Vagina (tissue), 2 donors: ENCODE measurements around the gene STOML1. TPM values are rescaled to one million over a fixed set of nuclear protein-coding genes. Genes with fewer than 3 reads are reported as not detected.
A peak's percentile ranks its signal among the peaks of the same experiment; 100 is the strongest.

ENCODE experiments used
- DNase-seq, 2 donors: peaks; one replicate each; pipeline ENCODE4 v3.0.0-alpha.2; 2017; ENCODE audit errors: extremely low spot score in 2 of 2
- H3K27ac ChIP-seq: fragments of 200-600 bp; sonication (generic); one replicate; pipeline ENCODE4 v1.5.1; 2019
- H3K27me3 ChIP-seq: fragments of 200-600 bp; sonication (generic); one replicate; pipeline ENCODE4 v1.5.1; 2019
- H3K36me3 ChIP-seq, 2 donors: fragments of 200-600 bp; sonication (generic); one replicate each; pipeline ENCODE4 v1.5.1; 2017 to 2019
- H3K4me1 ChIP-seq: fragments of 200-600 bp; sonication (generic); one replicate; pipeline ENCODE4 v1.5.1; 2019
- H3K4me3 ChIP-seq, 2 donors: fragments of 200-600 bp; sonication (generic); 1 replicate in 1 of 2; 2 replicates in 1 of 2; pipeline ENCODE4 v1.5.1; 2016 to 2019
- H3K9me3 ChIP-seq: fragments of 200-600 bp; sonication (generic); one replicate; pipeline ENCODE4 v1.5.1; 2019
- POLR2A ChIP-seq, 2 donors: fragments of 450-650 bp; IDR thresholded peaks; one replicate each; pipeline ENCODE4 v1.6.1; 2017; ENCODE audit warnings: antibody characterized with exemption in 2 of 2, mild to moderate bottlenecking in 2 of 2, moderate library complexity in 2 of 2
- POLR2AphosphoS5 ChIP-seq, 2 donors: sonication (generic); formaldehyde crosslinking; IDR thresholded peaks; one replicate each; pipeline ENCODE4 v1.9.0; 2017; ENCODE audit warnings: antibody characterized with exemption in 2 of 2, mild to moderate bottlenecking in 2 of 2, low read depth in 1 of 2; ENCODE audit not compliant: insufficient read depth in 1 of 2
- intact Hi-C: fragments of 100-400 bp; cut with DNase I; formaldehyde crosslinking; loops from one replicate; pipeline ENCODE4 v1.15.1; 2023
- total RNA-seq: library from RNA; depleted of rRNA; stranded (reverse); fragments of >200 nt; gene quantifications from one replicate; pipeline ENCODE4 v1.2.3, GENCODE V29; 2016
- TF ChIP-seq, protein P1 (sequence below), 3 experiments: fragments of 450-650 bp in 2 of 3; fragments of 200-600 bp in 1 of 3; sonication (generic) in 1 of 3; IDR thresholded peaks; one replicate each; pipeline ENCODE4 v1.5.1; 2017 to 2019; ENCODE audit warnings: antibody characterized with exemption in 3 of 3, mild to moderate bottlenecking in 2 of 3, moderate library complexity in 2 of 3

The STOML1 gene
- total RNA-seq, 1 donor from 2014 or later = 15.0 TPM

DNA sequence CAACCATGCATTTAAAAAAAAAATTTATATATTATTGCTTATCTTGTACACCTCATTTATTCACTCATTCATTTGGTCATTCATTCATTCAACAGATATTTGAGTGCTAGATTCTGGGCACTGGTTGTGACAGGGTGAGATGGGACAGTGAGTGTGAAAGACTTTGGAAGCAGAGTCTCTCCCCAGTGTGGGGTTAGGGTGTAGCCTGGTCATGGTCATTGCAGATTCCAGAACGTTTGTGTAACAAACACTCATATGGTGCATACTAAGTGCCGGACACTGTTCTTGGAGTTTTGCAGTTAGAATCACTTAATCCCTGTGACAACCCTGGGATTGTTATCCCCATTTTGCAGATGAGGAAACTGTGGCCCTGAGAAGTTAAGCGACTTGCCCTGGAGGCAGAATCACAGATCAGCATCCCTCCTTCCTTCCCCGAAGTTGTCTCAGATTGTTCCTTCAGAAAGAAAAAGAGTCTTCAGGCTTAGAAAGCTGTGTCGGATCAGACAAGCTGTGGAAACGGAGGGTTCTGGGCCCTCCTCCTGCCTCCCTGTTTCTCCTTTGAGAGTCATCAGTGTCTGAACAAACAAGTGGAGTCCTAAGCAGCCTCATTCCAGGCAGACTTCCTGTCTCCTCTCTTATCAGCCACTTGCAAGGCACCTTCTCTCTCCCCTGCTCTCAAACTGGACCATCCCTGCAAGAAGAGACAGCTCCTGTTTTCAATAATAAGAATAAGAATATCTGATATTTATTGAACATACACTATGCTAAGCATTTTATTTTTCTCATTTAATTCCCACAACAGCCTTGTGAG is 59.5 kb downstream of the STOML1 start:
- DNase-seq = no peak
- TF ChIP-seq, protein P1, sequence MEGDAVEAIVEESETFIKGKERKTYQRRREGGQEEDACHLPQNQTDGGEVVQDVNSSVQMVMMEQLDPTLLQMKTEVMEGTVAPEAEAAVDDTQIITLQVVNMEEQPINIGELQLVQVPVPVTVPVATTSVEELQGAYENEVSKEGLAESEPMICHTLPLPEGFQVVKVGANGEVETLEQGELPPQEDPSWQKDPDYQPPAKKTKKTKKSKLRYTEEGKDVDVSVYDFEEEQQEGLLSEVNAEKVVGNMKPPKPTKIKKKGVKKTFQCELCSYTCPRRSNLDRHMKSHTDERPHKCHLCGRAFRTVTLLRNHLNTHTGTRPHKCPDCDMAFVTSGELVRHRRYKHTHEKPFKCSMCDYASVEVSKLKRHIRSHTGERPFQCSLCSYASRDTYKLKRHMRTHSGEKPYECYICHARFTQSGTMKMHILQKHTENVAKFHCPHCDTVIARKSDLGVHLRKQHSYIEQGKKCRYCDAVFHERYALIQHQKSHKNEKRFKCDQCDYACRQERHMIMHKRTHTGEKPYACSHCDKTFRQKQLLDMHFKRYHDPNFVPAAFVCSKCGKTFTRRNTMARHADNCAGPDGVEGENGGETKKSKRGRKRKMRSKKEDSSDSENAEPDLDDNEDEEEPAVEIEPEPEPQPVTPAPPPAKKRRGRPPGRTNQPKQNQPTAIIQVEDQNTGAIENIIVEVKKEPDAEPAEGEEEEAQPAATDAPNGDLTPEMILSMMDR (IDR thresholded peaks at IDR 0.05) = no peak
- TF ChIP-seq POLR2A (IDR thresholded peaks at IDR 0.05) = no peak
- no peak for TF ChIP-seq POLR2AphosphoS5 (IDR thresholded peaks at IDR 0.05; ENCODE audit: insufficient read depth in 1 of 2, low read depth in 1 of 2)
- no peaks in the 10 kb centered on the region for H3K27me3 ChIP-seq
- no peaks in the 10 kb centered on the region for H3K9me3 ChIP-seq
- H3K4me3 ChIP-seq = no peak overlapping the region
- H3K4me1 ChIP-seq = peaks cover 53% of the 10 kb centered on the region
- intact Hi-C loops = no loop called here
- no peak overlapping the region for H3K27ac ChIP-seq
- H3K36me3 ChIP-seq = no peaks in the 10 kb centered on the region

DNA sequence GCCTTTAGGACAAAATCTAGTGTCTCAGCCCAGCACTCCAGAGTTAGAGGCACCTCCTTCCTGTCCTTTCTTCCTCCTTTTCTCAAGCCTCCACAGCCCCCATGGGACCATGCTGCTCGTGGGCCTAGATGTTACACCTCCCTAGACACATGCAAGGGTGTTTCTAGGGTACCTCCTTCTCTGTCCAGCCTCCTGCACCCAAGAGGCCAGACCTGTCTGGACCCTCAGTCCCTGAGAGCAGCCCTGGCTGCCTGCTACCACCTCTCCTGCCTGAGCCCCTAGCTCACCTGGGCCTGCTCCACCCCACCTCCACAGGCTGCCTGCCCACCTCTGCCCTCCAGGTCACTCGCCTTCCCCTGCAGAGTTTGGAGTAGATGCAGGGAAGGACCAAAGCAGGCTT is 60.7 kb downstream of the STOML1 start:
- no peaks in the 10 kb centered on the region for H3K36me3 ChIP-seq
- no peak overlapping the region for H3K4me3 ChIP-seq
- intact Hi-C loops = no loop called here
- TF ChIP-seq POLR2A (IDR thresholded peaks at IDR 0.05) (no peak), POLR2AphosphoS5 (IDR thresholded peaks at IDR 0.05; ENCODE audit: insufficient read depth in 1 of 2, low read depth in 1 of 2) (no peak)
- TF ChIP-seq, protein P1 (IDR thresholded peaks at IDR 0.05) = no peak
- H3K27ac ChIP-seq = peak overlapping the region; percentile 86
- DNase-seq = no peak
- H3K4me1 ChIP-seq = peaks cover 49% of the 10 kb centered on the region
- no peaks in the 10 kb centered on the region for H3K9me3 ChIP-seq
- H3K27me3 ChIP-seq = no peaks in the 10 kb centered on the region

DNA sequence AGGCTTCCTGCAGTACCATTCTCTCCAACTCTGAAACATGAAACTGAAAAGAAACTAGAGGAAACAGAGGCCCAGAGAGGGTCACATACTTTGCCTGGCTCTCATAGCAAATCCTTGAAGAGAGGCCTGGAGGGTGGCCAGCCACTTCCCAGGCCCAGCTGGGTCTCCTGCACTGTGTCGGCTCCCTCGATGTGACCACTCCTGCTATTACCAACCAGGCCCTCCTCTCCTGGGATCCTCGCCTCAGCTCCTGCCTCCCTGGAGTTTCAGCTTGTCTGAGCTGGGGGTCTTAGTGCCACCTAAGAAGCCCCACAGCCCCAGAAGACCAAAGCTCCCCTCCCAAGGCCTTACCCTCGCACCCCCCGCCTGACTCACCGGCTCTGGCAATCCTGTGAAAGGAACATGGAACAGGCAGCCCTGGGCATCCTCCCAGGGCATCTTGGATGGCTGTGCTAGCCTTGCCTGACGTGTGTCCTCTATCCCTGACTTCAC is 61.3 kb downstream of the STOML1 start:
- Histone ChIP-seq H3K9me3 (no peaks in the 10 kb centered on the region), H3K27ac (peak overlapping the region; percentile 86), H3K4me3 (no peak overlapping the region), H3K4me1 (peaks cover 47% of the 10 kb centered on the region), H3K36me3 (no peaks in the 10 kb centered on the region), H3K27me3 (no peaks in the 10 kb centered on the region)
- intact Hi-C loops = no loop called here
- TF ChIP-seq POLR2A (IDR thresholded peaks at IDR 0.05) (no peak), POLR2AphosphoS5 (IDR thresholded peaks at IDR 0.05; ENCODE audit: insufficient read depth in 1 of 2, low read depth in 1 of 2) (no peak)
- TF ChIP-seq, protein P1 (IDR thresholded peaks at IDR 0.05) = no peak
- DNase-seq = no peak

DNA sequence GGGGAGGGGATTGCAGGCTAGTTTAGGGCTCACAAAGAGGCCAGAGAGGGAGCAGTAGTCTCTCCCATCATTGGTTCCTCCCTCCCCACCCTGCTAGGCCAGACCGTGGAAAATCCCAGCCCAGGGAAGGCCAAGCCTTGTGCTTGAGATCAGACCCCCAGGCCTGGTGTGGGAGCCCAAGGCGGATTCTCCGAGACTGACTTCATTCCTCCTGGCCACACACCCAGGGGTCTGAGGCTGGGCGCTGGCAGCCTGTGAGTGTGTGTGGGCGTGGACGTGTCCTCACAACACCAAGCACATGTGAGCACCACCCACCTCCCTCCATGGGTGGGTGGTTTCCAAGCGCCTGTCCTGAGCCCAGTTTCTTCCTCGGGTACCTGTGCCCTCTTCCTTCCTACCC is 61.7 kb downstream of the STOML1 start:
- Histone ChIP-seq H3K36me3 (no peaks in the 10 kb centered on the region), H3K27ac (peak overlapping the region; percentile 86), H3K27me3 (no peaks in the 10 kb centered on the region), H3K4me1 (peaks cover 47% of the 10 kb centered on the region), H3K4me3 (no peak overlapping the region), H3K9me3 (no peaks in the 10 kb centered on the region)
- intact Hi-C loops = no loop called here
- no peak for DNase-seq
- TF ChIP-seq, protein P1 (IDR thresholded peaks at IDR 0.05) = no peak
- TF ChIP-seq POLR2A (IDR thresholded peaks at IDR 0.05) (no peak), POLR2AphosphoS5 (IDR thresholded peaks at IDR 0.05; ENCODE audit: insufficient read depth in 1 of 2, low read depth in 1 of 2) (peak in 1 of 2 donors; percentile 74)
